ENCODE measurements around the gene OSBPL8.

Gene OSBPL8

GRCh38 chr12:76559400-76560085 lies at the start of gene OSBPL8:
Gene OSBPL8 (minus strand): TSS chr12:76559771. CDS start chr12:76487551, 72,220 bp downstream.
- Histone ChIP-seq H3K27ac (ENCODE audit: low read depth, low read length) (peak within 1 kb of the TSS; percentile 96), H3K4me1 (ENCODE audit: control insufficient read depth in 1 of 2, insufficient read depth in 2 of 2, low read length in 2 of 2) (peaks cover 6 to 10% of the 10 kb centered on the region in 2 donors), H3K4me3 (ENCODE audit: low read depth in 1 of 2, low read length in 2 of 2) (peak within 1 kb of the TSS; percentile 90 to 100), H3K9ac (ENCODE audit: low read depth in 1 of 2, low read length in 2 of 2) (peak within 1 kb of the TSS; percentile 94 to 98), H3K27me3 (ENCODE audit: control insufficient read depth in 1 of 2, insufficient read depth in 2 of 2, low read length in 2 of 2) (no peaks in the 10 kb centered on the region), H3K36me3 (ENCODE audit: control insufficient read depth in 1 of 2, insufficient read depth in 2 of 2, low read length in 2 of 2) (no peaks in the 10 kb centered on the region), H3K9me3 (ENCODE audit: control insufficient read depth in 1 of 2, low read length in 2 of 2) (no peaks in the 10 kb centered on the region)

- H3K36me3 ChIP-seq (ENCODE audit: control insufficient read depth in 1 of 2, insufficient read depth in 2 of 2, low read length in 2 of 2): no peaks in the 10 kb centered on the region
- no peaks in the 10 kb centered on the region for H3K9me3 ChIP-seq (ENCODE audit: control insufficient read depth in 1 of 2, low read length in 2 of 2)
- no peak overlapping the region for H3K9ac ChIP-seq (ENCODE audit: low read depth in 1 of 2, low read length in 2 of 2)
- H3K4me3 ChIP-seq (ENCODE audit: low read depth in 1 of 2, low read length in 2 of 2): no peak overlapping the region
- no peaks in the 10 kb centered on the region for H3K27me3 ChIP-seq (ENCODE audit: control insufficient read depth in 1 of 2, insufficient read depth in 2 of 2, low read length in 2 of 2)
- no peak overlapping the region for H3K27ac ChIP-seq (ENCODE audit: low read depth, low read length)
- no peaks in the 10 kb centered on the region for H3K4me1 ChIP-seq (ENCODE audit: control insufficient read depth in 1 of 2, insufficient read depth in 2 of 2, low read length in 2 of 2)
Observed at GRCh38 chr12:76608070-76608469, 48.5 kb upstream of the OSBPL8 start.

GRCh38 chr12:76595056-76595455 lies 35.5 kb upstream of the OSBPL8 start:
- Histone ChIP-seq H3K9me3 (ENCODE audit: control insufficient read depth in 1 of 2, low read length in 2 of 2) (no peaks in the 10 kb centered on the region), H3K27ac (ENCODE audit: low read depth, low read length) (no peak overlapping the region), H3K27me3 (ENCODE audit: control insufficient read depth in 1 of 2, insufficient read depth in 2 of 2, low read length in 2 of 2) (no peaks in the 10 kb centered on the region), H3K9ac (ENCODE audit: low read depth in 1 of 2, low read length in 2 of 2) (no peak overlapping the region), H3K4me1 (ENCODE audit: control insufficient read depth in 1 of 2, insufficient read depth in 2 of 2, low read length in 2 of 2) (no peaks in the 10 kb centered on the region), H3K36me3 (ENCODE audit: control insufficient read depth in 1 of 2, insufficient read depth in 2 of 2, low read length in 2 of 2) (no peaks in the 10 kb centered on the region), H3K4me3 (ENCODE audit: low read depth in 1 of 2, low read length in 2 of 2) (no peak overlapping the region)

GRCh38 chr12:76591476-76591875 lies 31.9 kb upstream of the OSBPL8 start:
- no peaks in the 10 kb centered on the region for H3K9me3 ChIP-seq (ENCODE audit: control insufficient read depth in 1 of 2, low read length in 2 of 2)
- H3K36me3 ChIP-seq (ENCODE audit: control insufficient read depth in 1 of 2, insufficient read depth in 2 of 2, low read length in 2 of 2): no peaks in the 10 kb centered on the region
- H3K27ac ChIP-seq (ENCODE audit: low read depth, low read length): no peak overlapping the region
- no peaks in the 10 kb centered on the region for H3K27me3 ChIP-seq (ENCODE audit: control insufficient read depth in 1 of 2, insufficient read depth in 2 of 2, low read length in 2 of 2)
- H3K9ac ChIP-seq (ENCODE audit: low read depth in 1 of 2, low read length in 2 of 2): no peak overlapping the region
- no peak overlapping the region for H3K4me3 ChIP-seq (ENCODE audit: low read depth in 1 of 2, low read length in 2 of 2)
- no peaks in the 10 kb centered on the region for H3K4me1 ChIP-seq (ENCODE audit: control insufficient read depth in 1 of 2, insufficient read depth in 2 of 2, low read length in 2 of 2)

GRCh38 chr12:76590131-76590530 lies 30.6 kb upstream of the OSBPL8 start:
- Histone ChIP-seq H3K4me3 (ENCODE audit: low read depth in 1 of 2, low read length in 2 of 2) (no peak overlapping the region), H3K4me1 (ENCODE audit: control insufficient read depth in 1 of 2, insufficient read depth in 2 of 2, low read length in 2 of 2) (no peaks in the 10 kb centered on the region), H3K9ac (ENCODE audit: low read depth in 1 of 2, low read length in 2 of 2) (no peak overlapping the region), H3K9me3 (ENCODE audit: control insufficient read depth in 1 of 2, low read length in 2 of 2) (no peaks in the 10 kb centered on the region), H3K27ac (ENCODE audit: low read depth, low read length) (no peak overlapping the region), H3K27me3 (ENCODE audit: control insufficient read depth in 1 of 2, insufficient read depth in 2 of 2, low read length in 2 of 2) (no peaks in the 10 kb centered on the region), H3K36me3 (ENCODE audit: control insufficient read depth in 1 of 2, insufficient read depth in 2 of 2, low read length in 2 of 2) (no peaks in the 10 kb centered on the region)

- H3K9ac ChIP-seq (ENCODE audit: low read depth in 1 of 2, low read length in 2 of 2): no peak overlapping the region
- H3K27me3 ChIP-seq (ENCODE audit: control insufficient read depth in 1 of 2, insufficient read depth in 2 of 2, low read length in 2 of 2): no peaks in the 10 kb centered on the region
- H3K36me3 ChIP-seq (ENCODE audit: control insufficient read depth in 1 of 2, insufficient read depth in 2 of 2, low read length in 2 of 2): no peaks in the 10 kb centered on the region
- H3K9me3 ChIP-seq (ENCODE audit: control insufficient read depth in 1 of 2, low read length in 2 of 2): no peaks in the 10 kb centered on the region
- H3K4me1 ChIP-seq (ENCODE audit: control insufficient read depth in 1 of 2, insufficient read depth in 2 of 2, low read length in 2 of 2): no peaks in the 10 kb centered on the region
- no peak overlapping the region for H3K4me3 ChIP-seq (ENCODE audit: low read depth in 1 of 2, low read length in 2 of 2)
- H3K27ac ChIP-seq (ENCODE audit: low read depth, low read length): no peak overlapping the region
Observed at GRCh38 chr12:76588881-76589565, 29.5 kb upstream of the OSBPL8 start.

GRCh38 chr12:76587428-76588178 lies 28.0 kb upstream of the OSBPL8 start:
- H3K27ac ChIP-seq (ENCODE audit: low read depth, low read length): no peak overlapping the region

GRCh38 chr12:76586764-76587395 lies 27.3 kb upstream of the OSBPL8 start:
- H3K9me3 ChIP-seq (ENCODE audit: control insufficient read depth in 1 of 2, low read length in 2 of 2): no peaks in the 10 kb centered on the region
- H3K9ac ChIP-seq (ENCODE audit: low read depth in 1 of 2, low read length in 2 of 2): no peak overlapping the region
- no peak overlapping the region for H3K27ac ChIP-seq (ENCODE audit: low read depth, low read length)
- no peaks in the 10 kb centered on the region for H3K36me3 ChIP-seq (ENCODE audit: control insufficient read depth in 1 of 2, insufficient read depth in 2 of 2, low read length in 2 of 2)
- no peaks in the 10 kb centered on the region for H3K27me3 ChIP-seq (ENCODE audit: control insufficient read depth in 1 of 2, insufficient read depth in 2 of 2, low read length in 2 of 2)
- H3K4me3 ChIP-seq (ENCODE audit: low read depth in 1 of 2, low read length in 2 of 2): no peak overlapping the region
- no peaks in the 10 kb centered on the region for H3K4me1 ChIP-seq (ENCODE audit: control insufficient read depth in 1 of 2, insufficient read depth in 2 of 2, low read length in 2 of 2)

More at GRCh38 chr12:76587428-76588178, 28.0 kb upstream of the OSBPL8 start:
- Histone ChIP-seq H3K4me3 (ENCODE audit: low read depth in 1 of 2, low read length in 2 of 2) (no peak overlapping the region), H3K9me3 (ENCODE audit: control insufficient read depth in 1 of 2, low read length in 2 of 2) (no peaks in the 10 kb centered on the region), H3K27me3 (ENCODE audit: control insufficient read depth in 1 of 2, insufficient read depth in 2 of 2, low read length in 2 of 2) (no peaks in the 10 kb centered on the region), H3K9ac (ENCODE audit: low read depth in 1 of 2, low read length in 2 of 2) (no peak overlapping the region), H3K36me3 (ENCODE audit: control insufficient read depth in 1 of 2, insufficient read depth in 2 of 2, low read length in 2 of 2) (no peaks in the 10 kb centered on the region), H3K4me1 (ENCODE audit: control insufficient read depth in 1 of 2, insufficient read depth in 2 of 2, low read length in 2 of 2) (no peaks in the 10 kb centered on the region)

- H3K36me3 ChIP-seq (ENCODE audit: control insufficient read depth in 1 of 2, insufficient read depth in 2 of 2, low read length in 2 of 2): no peaks in the 10 kb centered on the region
- no peak overlapping the region for H3K27ac ChIP-seq (ENCODE audit: low read depth, low read length)
- no peak overlapping the region for H3K9ac ChIP-seq (ENCODE audit: low read depth in 1 of 2, low read length in 2 of 2)
- H3K4me3 ChIP-seq (ENCODE audit: low read depth in 1 of 2, low read length in 2 of 2): no peak overlapping the region
- no peaks in the 10 kb centered on the region for H3K27me3 ChIP-seq (ENCODE audit: control insufficient read depth in 1 of 2, insufficient read depth in 2 of 2, low read length in 2 of 2)
- H3K9me3 ChIP-seq (ENCODE audit: control insufficient read depth in 1 of 2, low read length in 2 of 2): no peaks in the 10 kb centered on the region
- no peaks in the 10 kb centered on the region for H3K4me1 ChIP-seq (ENCODE audit: control insufficient read depth in 1 of 2, insufficient read depth in 2 of 2, low read length in 2 of 2)
Observed at GRCh38 chr12:76583301-76583700, 23.7 kb upstream of the OSBPL8 start.

All from duodenal mucosa (tissue), 2 donors.